B cell (primary cell): ENCODE measurements around the gene COL28A1. TPM values are rescaled to one million over a fixed set of nuclear protein-coding genes. Genes with fewer than 3 reads are reported as not detected.

Source experiments
- ATAC-seq: fragments of 200-7000 bp; cut with Tn5 transposase; one replicate; pipeline ENCODE4 v1.10.0; 2021; ENCODE audit warnings: low read depth, mild to moderate bottlenecking, moderate number of reproducible peaks, moderate library complexity
- CTCF ChIA-PET: fragments of 350-600 bp; sonication (Branson Sonifier 250); formaldehyde crosslinking; loops from one replicate; lab custom pipeline; 2021; ENCODE audit warnings: antibody characterized with exemption, inconsistent platforms; lab: Charles Lee
- POLR2A ChIA-PET: fragments of 350-600 bp; sonication (Branson Sonifier 250); formaldehyde crosslinking; loops from one replicate; lab custom pipeline; 2021; ENCODE audit warnings: antibody characterized with exemption; lab: Charles Lee
- DNase-seq: peaks from one replicate; pipeline ENCODE4 v3.0.0; 2013
- H2AFZ ChIP-seq: 2 replicates; pipeline ENCODE4 v1.6.1; 2012; ENCODE audit warnings: mild to moderate bottlenecking, low read depth, low read length; ENCODE audit not compliant: insufficient read depth, poor library complexity, severe bottlenecking
- H3K27ac ChIP-seq, 2 donors: 1 replicate in 1 of 2; 2 replicates in 1 of 2; pipeline ENCODE4 v1.5.1; 2012 to 2013; ENCODE audit warnings: low read length in 2 of 2, mild to moderate bottlenecking in 2 of 2, moderate library complexity in 1 of 2
- H3K27me3 ChIP-seq, 4 experiments: fragments of 200-600 bp in 1 of 4; sonication (generic) in 1 of 4; replicated peaks in 1 of 4; 1 replicate in 2 of 4; 2 replicates in 2 of 4; pipeline versions ENCODE4 v1.6.1 to v1.7.0; 2013 to 2016; ENCODE audit warnings: low read length in 3 of 4, mild to moderate bottlenecking in 2 of 4, mixed read lengths in 1 of 4, moderate library complexity in 1 of 4; ENCODE audit not compliant: insufficient read depth in 4 of 4, control insufficient read depth in 3 of 4; ENCODE audit errors: control extremely low read depth in 1 of 4
- H3K36me3 ChIP-seq, 2 experiments: replicated peaks in 1 of 2; 1 replicate in 1 of 2; 2 replicates in 1 of 2; pipeline versions ENCODE4 v1.6.1 to v1.7.1; 2013; ENCODE audit warnings: low read length in 1 of 2; ENCODE audit not compliant: insufficient read depth in 2 of 2, control insufficient read depth in 1 of 2; ENCODE audit errors: control extremely low read depth in 1 of 2, extremely low read depth in 1 of 2
- H3K4me1 ChIP-seq, 2 donors: fragments of 200-600 bp in 1 of 2; sonication (generic) in 1 of 2; 1 replicate in 1 of 2; 2 replicates in 1 of 2; pipeline versions ENCODE4 v1.5.1 to v1.6.1; 2013 to 2017; ENCODE audit warnings: low read length in 2 of 2; ENCODE audit not compliant: control insufficient read depth in 2 of 2, insufficient read depth in 2 of 2
- H3K4me2 ChIP-seq: replicated peaks from 2 replicates; pipeline ENCODE3; 2012; ENCODE audit warnings: mild to moderate bottlenecking, low read depth, low read length; ENCODE audit not compliant: poor library complexity, severe bottlenecking
- H3K4me3 ChIP-seq, 5 experiments: fragments of 200-600 bp in 1 of 5; sonication (generic) in 1 of 5; 1 replicate in 3 of 5; 2 replicates in 2 of 5; pipeline versions ENCODE4 v1.5.1 to v1.7.0; 2011 to 2016; ENCODE audit warnings: low read length in 4 of 5, mild to moderate bottlenecking in 4 of 5, low read depth in 2 of 5, control low read depth in 1 of 5, moderate library complexity in 1 of 5; ENCODE audit not compliant: insufficient read depth in 1 of 5; ENCODE audit errors: control extremely low read depth in 1 of 5, extremely low read depth in 1 of 5
- H3K79me2 ChIP-seq: fragments of 200-600 bp; sonication (generic); one replicate; pipeline ENCODE4 v1.6.0; 2016; ENCODE audit warnings: low read length; ENCODE audit not compliant: control insufficient read depth, insufficient read depth
- H3K9ac ChIP-seq: fragments of 200-600 bp; sonication (generic); 2 replicates; pipeline ENCODE4 v1.6.1; 2017; ENCODE audit warnings: mild to moderate bottlenecking, low read length, moderate library complexity
- H3K9me3 ChIP-seq, 3 donors: one replicate each; pipeline versions ENCODE4 v1.6.1 to v1.7.1; 2013; ENCODE audit warnings: low read length in 2 of 3; ENCODE audit not compliant: control insufficient read depth in 2 of 3, insufficient read depth in 1 of 3; ENCODE audit errors: control extremely low read depth in 1 of 3
- H4K20me1 ChIP-seq: 2 replicates; pipeline ENCODE4 v1.6.0; 2012; ENCODE audit warnings: mild to moderate bottlenecking, low read length; ENCODE audit not compliant: insufficient read depth, control insufficient read depth, poor library complexity, severe bottlenecking
- H3K27ac Mint-ChIP-seq: one replicate; pipeline ENCODE4 v1.8.0; 2021; ENCODE audit warnings: mixed read lengths
- H3K27me3 Mint-ChIP-seq: one replicate; pipeline ENCODE4 v1.8.0; 2021; ENCODE audit warnings: mixed read lengths
- H3K4me1 Mint-ChIP-seq: one replicate; pipeline ENCODE4 v1.8.0; 2021; ENCODE audit warnings: mixed read lengths
- H3K4me3 Mint-ChIP-seq: one replicate; pipeline ENCODE4 v1.8.0; 2021; ENCODE audit warnings: mixed read lengths
- H3K9me3 Mint-ChIP-seq: one replicate; pipeline ENCODE4 v1.8.0; 2022; ENCODE audit warnings: mixed read lengths; ENCODE audit not compliant: insufficient read depth
- CTCF ChIP-seq: fragments of 200-600 bp; IDR thresholded peaks from one replicate; pipeline ENCODE4 v1.8.0; 2022; ENCODE audit warnings: antibody characterized with exemption, mild to moderate bottlenecking
- EZH2 ChIP-seq: IDR thresholded peaks from 2 replicates; pipeline ENCODE4 v1.6.1; 2012; ENCODE audit warnings: borderline replicate concordance, low read depth, mild to moderate bottlenecking, moderate library complexity, low read length; ENCODE audit not compliant: insufficient read depth, poor library complexity, severe bottlenecking
- WGBS: methylation state at CpG from one replicate; pipeline ENCODE4 v1.1.5; 2013; ENCODE audit warnings: missing lambda C conversion rate; ENCODE audit not compliant: insufficient coverage; 5-methylcytosine and 5-hydroxymethylcytosine counted together
- intact Hi-C: fragments of 100-400 bp; cut with micrococcal nuclease; formaldehyde crosslinking; loops from one replicate; pipeline ENCODE4 v1.10.0; 2022
- polyA plus RNA-seq: library from polyadenylated mRNA; depleted of rRNA; stranded (reverse); fragments of >200 nt; gene quantifications from 2 replicates; pipeline ENCODE4 v1.2.3, GENCODE V29; 2012
- total RNA-seq, 2 donors: library from RNA; stranded (reverse); fragments of 120-200 nt in 1 of 2; gene quantifications; 1 replicate in 1 of 2; 2 replicates in 1 of 2; pipeline versions ENCODE4 v1.2.3 to v1.2.4, GENCODE V29; 2013 to 2022

Gene COL28A1
- total and polyA plus RNA-seq, 2 donors (not counting 1 experiment from before 2014, with no cell fraction given) = 0.18 to 0.67 TPM

DNA sequence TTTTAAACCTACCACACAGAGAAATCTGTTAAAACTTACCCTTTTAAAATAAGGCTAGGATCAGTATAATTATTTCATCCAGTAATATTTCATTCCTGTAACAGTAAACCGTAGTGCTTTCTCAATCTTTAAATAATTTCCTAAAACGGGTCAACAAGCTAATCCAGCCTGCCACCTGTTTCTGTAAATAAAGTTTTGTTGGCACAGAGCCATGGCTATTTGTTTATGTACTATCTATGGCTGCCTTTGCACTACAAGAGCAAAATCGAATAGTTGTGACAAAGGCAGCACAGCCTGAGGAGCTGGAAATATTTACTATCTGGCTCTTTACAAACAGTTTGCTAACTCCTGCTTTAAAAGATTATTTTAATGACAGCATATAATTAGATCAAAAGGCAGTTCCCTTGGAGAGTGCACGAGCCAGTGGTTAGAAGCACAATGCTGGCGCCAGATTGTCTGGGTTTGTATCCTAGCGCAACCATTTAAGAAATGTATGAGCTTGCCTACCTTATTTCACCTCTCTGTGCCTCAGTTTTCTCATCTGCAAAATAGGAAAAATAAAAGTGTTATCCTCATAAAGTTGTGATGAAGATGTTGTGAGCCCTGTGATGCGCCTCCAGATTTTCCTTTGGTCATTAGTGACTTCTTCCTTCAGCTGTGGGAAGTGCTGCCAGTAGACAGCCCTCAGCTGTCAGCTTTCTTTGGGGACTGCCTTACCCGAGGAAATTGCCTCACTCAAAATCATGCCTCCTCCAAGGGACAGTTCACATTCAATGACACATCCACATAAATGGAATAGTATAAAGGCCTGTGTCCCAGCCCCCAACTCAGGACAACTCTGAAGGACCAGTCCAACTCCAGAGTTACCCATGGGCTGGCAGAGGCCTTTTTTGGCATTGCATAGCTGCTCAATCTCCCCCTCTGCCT is 19.2 kb upstream of the COL28A1 start:
- no peak overlapping the region for H3K4me2 ChIP-seq
- H3K79me2 ChIP-seq = no peaks in the 10 kb centered on the region
- ChIA-PET CTCF (no interaction called here), POLR2A (no interaction called here)
- no peaks in the 10 kb centered on the region for H3K4me1 ChIP-seq
- ATAC-seq (no peak), DNase-seq (no peak)
- Mint-ChIP-seq H3K9me3 (peaks cover 11% of the 10 kb centered on the region), H3K27me3 (no peaks in the 10 kb centered on the region), H3K27ac (no peak overlapping the region), H3K4me3 (no peak overlapping the region), H3K4me1 (no peaks in the 10 kb centered on the region)
- intact Hi-C loops = no loop called here
- no peak for TF ChIP-seq CTCF
- TF ChIP-seq EZH2 = no peak
- peaks cover 0 to 5% of the 10 kb centered on the region in 2 experiments for H3K36me3 ChIP-seq
- no peak overlapping the region for H2AFZ ChIP-seq
- 96% methylated on average over 5 of the region's 8 CpGs for WGBS
- no peak overlapping the region for H3K4me3 ChIP-seq
- H3K27me3 ChIP-seq = no peaks in the 10 kb centered on the region
- H3K9ac ChIP-seq = no peak overlapping the region
- no peak overlapping the region for H3K27ac ChIP-seq
- H3K9me3 ChIP-seq = peaks cover 0 to 9% (median 5%) of the 10 kb centered on the region in 3 donors
- H4K20me1 ChIP-seq = no peaks in the 10 kb centered on the region

GRCh38 chr7:7554021-7554432 is 18.4 kb upstream of the COL28A1 start:
- Mint-ChIP-seq H3K27me3 (no peaks in the 10 kb centered on the region), H3K9me3 (peaks cover 9% of the 10 kb centered on the region), H3K27ac (no peak overlapping the region), H3K4me3 (no peak overlapping the region), H3K4me1 (no peaks in the 10 kb centered on the region)
- Histone ChIP-seq H3K79me2 (no peaks in the 10 kb centered on the region), H3K27ac (no peak overlapping the region), H3K4me2 (no peak overlapping the region), H2AFZ (no peak overlapping the region), H3K9me3 (peaks cover 0 to 9% (median 5%) of the 10 kb centered on the region in 3 donors), H3K4me1 (no peaks in the 10 kb centered on the region), H4K20me1 (no peaks in the 10 kb centered on the region), H3K27me3 (no peaks in the 10 kb centered on the region), H3K36me3 (peaks cover 0 to 5% of the 10 kb centered on the region in 2 experiments), H3K4me3 (no peak overlapping the region), H3K9ac (no peak overlapping the region)
- DNase-seq (no peak), ATAC-seq (no peak)
- intact Hi-C loops = no loop called here
- no peak for TF ChIP-seq EZH2
- TF ChIP-seq CTCF = no peak
- 97% methylated on average over 5 of the region's 5 CpGs for WGBS
- ChIA-PET CTCF (no interaction called here), POLR2A (no interaction called here)
